ENCODE data around the gene BSDC1.
A peak's percentile ranks its signal among the peaks of the same experiment; 100 is the strongest.

The BSDC1 gene

DNA sequence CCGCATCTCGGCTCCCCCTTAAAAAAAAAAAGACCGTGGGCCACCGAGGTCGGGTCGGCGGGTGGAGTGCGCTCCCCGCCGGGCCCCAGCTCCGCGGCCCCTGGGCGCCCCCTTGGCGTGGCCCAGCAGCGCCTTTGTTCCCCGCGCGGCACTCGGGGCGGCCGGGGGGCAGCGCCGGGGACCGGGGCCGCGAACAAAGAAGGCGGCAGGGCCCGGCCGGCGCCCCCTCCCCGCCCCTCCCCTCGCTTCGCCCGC, 58.8 kb downstream of the BSDC1 start:
- no peak for DNase-seq

- peak; percentile 56 for DNase-seq
Observed at GRCh38 chr1:32334864-32335534, 59.2 kb downstream of the BSDC1 start.

DNA sequence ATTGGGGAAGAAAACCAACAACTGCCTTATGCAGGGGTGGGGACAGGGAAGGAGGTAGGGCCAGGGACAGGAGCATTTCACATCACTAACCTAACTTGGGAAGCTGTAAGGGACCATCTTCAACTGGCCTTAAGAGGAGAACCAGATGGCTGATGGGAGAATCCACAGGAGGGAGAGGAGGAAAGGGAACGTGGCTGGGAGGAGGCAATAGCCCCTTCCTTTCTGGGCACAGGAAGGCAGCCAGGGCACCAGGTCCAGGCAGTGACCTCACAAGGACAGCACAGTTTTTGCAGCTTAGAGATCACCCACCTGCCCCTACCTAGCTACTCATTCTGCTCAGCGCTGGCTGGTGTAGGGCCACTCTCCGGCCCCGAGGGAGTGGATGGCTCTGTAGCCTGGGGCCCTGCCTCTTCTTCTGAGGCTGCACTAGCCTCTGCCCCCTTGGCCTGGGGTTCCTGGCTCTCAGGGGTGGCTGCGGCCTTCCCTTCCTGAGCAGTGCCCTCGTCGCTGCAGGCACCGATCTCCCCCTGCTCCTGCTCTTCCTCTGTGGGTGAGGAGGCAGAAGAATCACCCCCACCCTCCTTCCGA, 59.9 kb downstream of the BSDC1 start:
- no peak for DNase-seq

- DNase-seq: no peak
Observed at GRCh38 chr1:32333251-32333963, 60.8 kb downstream of the BSDC1 start.

DNA sequence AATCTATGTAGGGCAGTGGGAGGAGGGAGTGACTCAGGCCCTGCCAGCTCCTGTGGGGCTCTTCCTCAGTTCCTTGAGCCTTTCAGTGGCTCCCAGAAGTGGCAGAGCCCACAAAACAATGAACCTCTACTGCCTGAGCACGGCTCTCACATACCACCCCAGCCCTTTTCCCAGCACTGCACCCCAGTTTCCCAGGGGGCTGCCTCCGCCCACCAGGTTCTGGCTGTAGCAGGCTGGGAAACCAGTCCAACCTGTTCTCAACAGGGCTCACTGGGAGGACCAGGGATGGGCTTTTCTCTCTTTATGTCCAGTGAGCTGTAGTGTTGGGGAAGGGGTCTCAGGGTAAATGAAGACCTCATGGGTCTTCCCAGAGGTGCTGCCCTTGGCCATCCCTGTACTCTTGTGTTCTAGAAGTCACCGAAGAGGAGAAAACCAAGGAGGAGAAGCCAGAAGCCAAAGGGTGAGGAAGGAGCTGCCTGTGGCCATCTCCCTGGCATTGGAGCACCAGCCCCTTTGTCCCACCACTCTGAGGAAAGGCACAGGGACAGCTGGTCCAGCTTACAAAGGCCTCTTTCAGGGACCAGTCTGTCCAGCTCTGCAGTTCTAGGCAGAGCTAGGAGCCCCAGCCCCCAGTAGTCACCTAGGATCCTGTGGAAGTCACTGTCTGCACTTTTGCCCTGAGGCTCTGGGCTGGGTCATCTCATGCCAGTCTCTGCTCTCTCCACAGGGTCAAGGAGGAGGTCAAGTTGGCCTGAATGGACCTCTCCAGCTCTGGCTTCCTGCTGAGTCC, 61.8 kb downstream of the BSDC1 start:
- DNase-seq: no peak

- DNase-seq: no peak
Observed at GRCh38 chr1:32331549-32331948, 62.7 kb downstream of the BSDC1 start.

DNA sequence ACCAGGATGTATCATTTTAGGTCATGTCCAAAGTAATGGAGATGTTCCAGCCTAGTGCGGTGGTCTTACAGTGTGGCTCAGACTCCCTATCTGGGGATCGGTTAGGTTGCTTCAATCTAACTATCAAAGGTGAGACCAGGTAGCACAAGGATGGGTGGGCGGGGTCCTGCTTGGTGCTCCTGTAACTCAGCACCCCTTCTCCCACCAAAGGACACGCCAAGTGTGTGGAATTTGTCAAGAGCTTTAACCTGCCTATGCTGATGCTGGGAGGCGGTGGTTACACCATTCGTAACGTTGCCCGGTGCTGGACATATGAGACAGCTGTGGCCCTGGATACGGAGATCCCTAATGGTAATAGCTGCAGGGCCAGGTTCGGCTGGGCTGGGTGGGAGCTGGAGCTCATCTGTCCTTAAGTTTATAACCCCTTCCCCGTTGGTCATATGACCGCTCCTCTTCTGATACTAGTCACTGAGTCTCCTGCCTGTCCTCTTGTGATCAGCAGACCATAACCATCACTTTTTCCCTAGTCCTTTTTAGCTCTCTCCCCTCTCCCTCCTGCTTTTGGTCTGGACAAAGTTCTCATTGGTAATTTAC, 63.6 kb downstream of the BSDC1 start:
- DNase-seq: no peak

DNA sequence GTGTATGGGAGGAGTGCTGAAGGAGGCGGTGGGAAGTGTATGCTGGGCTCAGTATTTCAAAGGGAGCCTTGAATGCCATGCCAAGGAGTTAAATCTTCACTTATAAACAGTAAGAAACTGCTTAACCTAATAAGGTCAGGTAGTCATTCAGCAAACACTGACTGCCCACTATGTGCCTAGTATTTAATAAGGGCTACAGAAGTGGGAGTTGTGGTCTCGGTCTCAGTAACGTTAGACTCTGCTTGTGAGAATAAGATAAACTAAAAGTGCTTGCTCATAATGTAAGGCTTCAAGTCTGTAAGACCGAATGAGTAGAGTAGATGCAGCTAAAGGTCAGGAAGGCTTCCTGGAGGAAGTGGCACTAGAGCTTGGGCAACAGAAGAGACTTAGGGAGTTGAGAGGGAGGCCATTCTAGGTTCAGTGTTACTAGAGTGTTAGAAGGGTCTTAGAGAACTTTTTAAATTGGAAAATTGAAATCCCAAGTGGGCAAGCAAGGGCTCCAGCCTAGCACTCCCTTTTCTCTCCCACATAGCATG, 64.2 kb downstream of the BSDC1 start:
- no peak for DNase-seq

DNA sequence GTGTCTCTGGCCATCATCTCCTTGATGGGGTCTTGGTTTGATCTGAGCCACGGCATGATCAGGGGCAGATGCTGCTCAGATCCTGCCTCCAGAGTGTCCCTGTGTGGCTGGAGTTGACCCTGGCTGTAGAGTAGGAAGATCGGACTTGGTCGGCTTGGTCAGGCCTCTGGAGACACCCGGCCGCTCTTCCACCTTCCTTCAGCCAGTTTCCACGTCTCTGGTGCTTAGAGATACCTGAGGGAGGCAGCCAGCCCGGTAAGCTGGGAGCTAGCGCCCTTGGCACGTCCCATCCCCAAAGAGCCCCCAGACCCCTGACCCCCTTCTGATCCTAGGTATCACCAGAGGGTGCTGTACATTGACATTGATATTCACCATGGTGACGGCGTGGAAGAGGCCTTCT, 67.0 kb downstream of the BSDC1 start:
- no peak for DNase-seq

GRCh38 chr1:32321712-32322291, 72.4 kb downstream of the BSDC1 start:
- DNase-seq: peak; percentile 40

DNA sequence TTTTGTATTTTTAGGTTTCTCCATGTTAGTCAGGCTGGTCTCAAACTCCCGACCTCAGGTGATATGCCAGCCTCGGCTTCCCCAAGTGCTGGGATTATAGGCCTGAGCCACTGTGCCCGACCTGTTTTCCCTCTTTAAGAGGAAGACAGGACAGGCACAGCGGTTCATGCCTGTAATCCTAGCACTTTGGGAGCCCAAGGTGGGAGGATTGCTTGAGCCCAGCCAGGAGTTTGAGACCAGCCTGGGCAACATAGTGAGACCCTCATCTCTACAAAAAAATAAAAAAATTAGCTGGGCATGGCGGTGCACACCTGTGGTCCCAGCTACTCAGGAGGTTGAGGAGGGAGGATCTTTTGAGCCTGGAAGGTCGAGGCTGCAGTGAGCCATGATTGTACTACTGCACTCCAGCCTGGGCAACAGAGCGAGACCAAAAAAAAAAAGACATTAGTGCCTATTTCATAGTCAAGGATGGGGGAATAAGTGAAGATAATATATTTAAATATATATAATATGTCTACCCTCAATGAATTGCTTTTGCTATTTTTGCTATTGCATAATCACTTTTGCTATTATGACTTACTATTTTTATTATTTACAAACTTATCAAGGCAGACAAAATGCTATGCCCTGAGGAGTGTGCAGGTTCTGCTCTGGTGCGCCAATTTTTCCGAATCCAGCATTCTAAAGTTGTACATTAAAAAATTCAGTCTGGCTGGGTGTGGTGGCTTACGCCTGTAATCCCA, 75.9 kb downstream of the BSDC1 start:
- no peak for DNase-seq

DNA sequence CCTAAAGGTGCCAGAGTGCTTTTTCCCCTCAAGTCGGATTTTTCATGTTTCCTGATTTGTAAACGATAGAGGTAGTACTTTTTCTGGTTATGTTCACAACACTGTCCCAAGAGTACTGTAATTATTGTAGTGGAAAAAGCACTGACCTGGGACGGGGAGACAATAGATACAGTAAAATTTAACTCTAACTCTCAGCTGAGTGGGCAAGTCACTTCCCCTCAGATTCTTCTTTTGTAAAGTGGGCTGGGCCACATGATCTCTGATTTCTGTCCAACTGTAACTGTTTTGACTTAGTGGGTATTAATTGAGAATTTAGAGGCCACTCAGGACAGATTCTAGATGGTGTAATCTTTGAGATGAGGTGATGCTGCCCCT, 77.4 kb downstream of the BSDC1 start:
- DNase-seq: no peak

All from CD4-positive, alpha-beta T cell treated with Interleukin-4 for 4 hours (primary cell).